Esophagus squamous epithelium (tissue), 5 donors: ENCODE measurements around the gene TESMIN. TPM values are rescaled to one million over a fixed set of nuclear protein-coding genes. Genes with fewer than 3 reads are reported as not detected.

Experiments used
- DNase-seq: peaks from one replicate; lab custom pipeline; 2025; lab: John Stamatoyannopoulos, UW
- H3K27ac ChIP-seq, 4 donors: fragments of 200-600 bp; sonication (generic); one replicate each; pipeline ENCODE4 v1.5.1; 2016 to 2019; ENCODE audit warnings: mild to moderate bottlenecking in 1 of 4
- H3K27me3 ChIP-seq, 4 donors: fragments of 200-600 bp; sonication (generic); 1 replicate in 3 of 4; 2 replicates in 1 of 4; pipeline versions ENCODE4 v1.5.1 to v1.6.0; 2017 to 2021; ENCODE audit warnings: antibody characterized with exemption in 1 of 4
- H3K36me3 ChIP-seq, 3 donors: fragments of 200-600 bp; sonication (generic); one replicate each; pipeline ENCODE4 v1.5.1; 2016 to 2019
- H3K4me1 ChIP-seq, 3 donors: fragments of 200-600 bp; sonication (generic); one replicate each; pipeline ENCODE4 v1.5.1; 2017 to 2019
- H3K4me3 ChIP-seq, 4 donors: fragments of 200-600 bp; sonication (generic); 1 replicate in 3 of 4; 2 replicates in 1 of 4; pipeline ENCODE4 v1.5.1; 2016 to 2019; ENCODE audit warnings: mild to moderate bottlenecking in 2 of 4, moderate library complexity in 1 of 4
- H3K9me3 ChIP-seq, 3 donors: fragments of 200-600 bp; sonication (generic); one replicate each; pipeline ENCODE4 v1.5.1; 2016 to 2019
- CTCF ChIP-seq, 6 experiments: fragments of 450-650 bp in 4 of 6; fragments of 200-600 bp in 2 of 6; sonication (generic) in 2 of 6; IDR thresholded peaks; one replicate each; pipeline ENCODE4 v1.5.1; 2016 to 2019; ENCODE audit warnings: antibody characterized with exemption in 6 of 6, mild to moderate bottlenecking in 4 of 6, moderate library complexity in 4 of 6
- POLR2A ChIP-seq, 4 donors: fragments of 450-650 bp; IDR thresholded peaks; one replicate each; pipeline ENCODE4 v1.6.1; 2017; ENCODE audit warnings: antibody characterized with exemption in 4 of 4, mild to moderate bottlenecking in 4 of 4, moderate library complexity in 3 of 4
- WGBS, 2 donors: methylation state at CpG; one replicate each; pipeline ENCODE4 v1.1.5; 2018; 5-methylcytosine and 5-hydroxymethylcytosine counted together
- intact Hi-C: fragments of 100-400 bp; cut with DNase I; formaldehyde crosslinking; loops from one replicate; pipeline ENCODE4 v1.15.0; 2022
- total RNA-seq, 4 donors: library from RNA; depleted of rRNA; stranded (reverse); fragments of >200 nt; gene quantifications; one replicate each; pipeline ENCODE4 v1.1.0, GENCODE V29; 2016
- donor health status: DM: yes; HTN: yes; CAD: no.

Gene TESMIN
- total RNA-seq, 4 donors from 2014 or later = 3.1 to 5.3 (median 4.4) TPM

GRCh38 chr11:68693484-68693882 lies 57.8 kb downstream of the TESMIN start:
- Histone ChIP-seq H3K27me3 (peaks cover 0 to 62% (median 0%) of the 10 kb centered on the region in 4 donors), H3K27ac (no peak overlapping the region), H3K36me3 (no peaks in the 10 kb centered on the region), H3K4me3 (no peak overlapping the region), H3K4me1 (no peaks in the 10 kb centered on the region), H3K9me3 (no peaks in the 10 kb centered on the region)
- TF ChIP-seq POLR2A (IDR thresholded peaks at IDR 0.05) = no peak
- no peak for TF ChIP-seq CTCF (IDR thresholded peaks at IDR 0.05)
- intact Hi-C loops = no loop called here
- no peak for DNase-seq
- 77 to 83% methylated on average over 2 of the region's 10 CpGs for WGBS, 2 donors

DNA sequence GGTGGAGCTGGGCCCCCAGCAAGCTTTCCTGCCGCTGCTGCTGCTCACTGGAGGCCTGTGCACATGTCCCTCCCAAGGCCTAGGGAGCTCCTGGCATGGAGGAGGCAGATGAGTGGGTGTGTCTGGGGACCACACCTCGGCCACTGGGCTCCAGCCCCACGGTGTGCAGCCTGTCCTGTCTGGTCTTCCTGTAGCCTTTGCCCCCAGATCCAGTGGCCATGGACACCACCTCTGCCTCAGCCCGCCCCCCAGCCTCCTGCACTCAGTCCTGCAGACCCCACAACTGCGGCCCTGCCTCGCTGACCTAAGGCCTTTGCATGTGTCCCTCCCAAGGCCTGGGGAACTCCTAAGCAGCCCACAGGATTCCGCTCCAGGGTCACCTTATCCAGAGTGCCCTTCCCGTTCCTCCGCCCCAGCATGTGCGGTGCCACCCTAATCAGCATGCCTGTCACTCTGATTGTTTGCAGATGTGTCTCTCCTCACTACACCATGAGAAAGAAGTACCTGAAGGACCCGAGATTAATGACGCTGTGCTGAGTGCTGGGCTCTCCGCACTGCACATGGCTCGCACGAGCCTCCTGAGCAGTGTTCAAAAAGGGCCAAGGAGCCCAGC lies 58.3 kb downstream of the TESMIN start:
- DNase-seq = no peak
- TF ChIP-seq CTCF (IDR thresholded peaks at IDR 0.05) (no peak), POLR2A (IDR thresholded peaks at IDR 0.05) (no peak)
- H3K4me3 ChIP-seq = no peak overlapping the region
- no peaks in the 10 kb centered on the region for H3K36me3 ChIP-seq
- WGBS, 2 donors = 84 to 97% methylated on average over 5 to 11 of the region's 15 CpGs
- no peaks in the 10 kb centered on the region for H3K9me3 ChIP-seq
- no peak overlapping the region for H3K27ac ChIP-seq
- H3K4me1 ChIP-seq = no peaks in the 10 kb centered on the region
- H3K27me3 ChIP-seq = peaks cover 0 to 67% (median 0%) of the 10 kb centered on the region in 4 donors
- intact Hi-C loops = no loop called here

DNA sequence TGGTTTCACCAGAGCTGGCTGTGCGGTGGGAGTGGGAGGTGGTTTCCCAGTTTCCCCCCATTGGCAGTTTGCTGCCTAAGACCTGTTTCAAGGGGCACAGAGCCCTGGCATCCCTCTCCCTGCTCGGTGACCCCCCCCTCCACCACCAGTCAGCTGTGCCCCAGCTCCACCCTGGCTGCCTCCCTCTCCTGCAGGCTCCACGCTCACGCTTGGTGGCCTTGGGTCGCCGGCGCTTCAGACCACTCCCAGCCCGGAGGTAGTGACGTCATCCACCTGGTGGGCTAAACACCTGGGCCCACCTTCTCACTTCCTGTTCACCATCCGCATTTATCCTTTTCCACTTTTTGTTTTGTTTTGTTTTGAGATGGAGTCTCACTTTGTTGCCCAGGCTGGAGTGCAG lies 59.2 kb downstream of the TESMIN start:
- H3K4me1 ChIP-seq = no peaks in the 10 kb centered on the region
- H3K27me3 ChIP-seq = peaks cover 0 to 76% (median 0%) of the 10 kb centered on the region in 4 donors
- 70 to 81% methylated on average over 9 to 10 of the region's 10 CpGs for WGBS, 2 donors
- H3K9me3 ChIP-seq = no peaks in the 10 kb centered on the region
- intact Hi-C loops = no loop called here
- H3K4me3 ChIP-seq = no peak overlapping the region
- H3K27ac ChIP-seq = no peak overlapping the region
- DNase-seq = no peak
- TF ChIP-seq CTCF (IDR thresholded peaks at IDR 0.05) (no peak), POLR2A (IDR thresholded peaks at IDR 0.05) (no peak)
- no peaks in the 10 kb centered on the region for H3K36me3 ChIP-seq

DNA sequence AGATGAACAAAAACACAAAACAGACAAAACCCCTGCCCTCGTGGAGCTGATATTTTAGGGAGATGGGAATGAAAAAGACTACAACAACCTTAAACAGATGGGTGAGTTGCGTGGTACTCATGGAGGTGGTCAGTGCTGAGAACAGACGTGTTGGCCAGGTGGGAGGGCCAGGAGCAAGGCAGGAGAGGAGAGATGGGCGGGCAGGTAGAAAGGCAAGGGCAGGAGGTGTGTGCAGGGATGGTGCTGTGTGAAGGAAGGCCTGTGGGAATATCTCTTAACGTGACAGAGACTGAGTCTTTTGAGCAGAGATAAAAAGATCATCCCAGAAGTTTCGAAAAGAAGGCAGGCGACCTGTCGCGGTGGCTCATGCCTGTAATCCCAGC lies 59.9 kb downstream of the TESMIN start:
- no peak for DNase-seq
- Histone ChIP-seq H3K27ac (no peak overlapping the region), H3K36me3 (no peaks in the 10 kb centered on the region), H3K4me1 (no peaks in the 10 kb centered on the region), H3K27me3 (peaks cover 0 to 83% (median 0%) of the 10 kb centered on the region in 4 donors), H3K4me3 (no peak overlapping the region), H3K9me3 (no peaks in the 10 kb centered on the region)
- intact Hi-C loops = no loop called here
- TF ChIP-seq POLR2A (IDR thresholded peaks at IDR 0.05) (no peak), CTCF (IDR thresholded peaks at IDR 0.05) (no peak)
- WGBS, 2 donors = 78 to 84% methylated on average over 9 of the region's 9 CpGs

GRCh38 chr11:68690671-68691401 lies 60.5 kb downstream of the TESMIN start:
- no peaks in the 10 kb centered on the region for H3K9me3 ChIP-seq
- TF ChIP-seq POLR2A (IDR thresholded peaks at IDR 0.05) (no peak), CTCF (IDR thresholded peaks at IDR 0.05) (no peak)
- no peak overlapping the region for H3K27ac ChIP-seq
- intact Hi-C loops = no loop called here
- no peak overlapping the region for H3K4me3 ChIP-seq
- H3K36me3 ChIP-seq = no peaks in the 10 kb centered on the region
- H3K27me3 ChIP-seq = peaks cover 0 to 85% (median 2%) of the 10 kb centered on the region in 4 donors
- DNase-seq = no peak
- WGBS, 2 donors = 56 to 69% methylated on average over 14 to 16 of the region's 16 CpGs
- no peaks in the 10 kb centered on the region for H3K4me1 ChIP-seq
